Measurements from ENCODE around the gene MSANTD1.

Gene MSANTD1

GRCh38 chr4:3232001-3232400, 17.0 kb upstream of the MSANTD1 start:
- in situ Hi-C loops (cut with HindIII; ENCODE audit: low sequenced_read_pairs): loop anchor here (25.0 kb wide), 1 partner anchor 130 kb away; no protein-coding TSS in a partner anchor

GRCh38 chr4:3232871-3233271, 16.1 kb upstream of the MSANTD1 start:
- in situ Hi-C loops (cut with HindIII; ENCODE audit: low sequenced_read_pairs): loop anchor here (25.0 kb wide), 1 partner anchor 129 kb away; no protein-coding TSS in a partner anchor

- in situ Hi-C loops (cut with HindIII; ENCODE audit: low sequenced_read_pairs): loop anchor here (25.0 kb wide), 1 partner anchor 129 kb away; no protein-coding TSS in a partner anchor
Measured at GRCh38 chr4:3233391-3234071, 15.4 kb upstream of the MSANTD1 start.

- in situ Hi-C loops (cut with HindIII; ENCODE audit: low sequenced_read_pairs): loop anchor here (25.0 kb wide), 1 partner anchor 128 kb away; no protein-coding TSS in a partner anchor
Measured at GRCh38 chr4:3234171-3235029, 14.6 kb upstream of the MSANTD1 start.

- in situ Hi-C loops (cut with HindIII; ENCODE audit: low sequenced_read_pairs): loop anchor here (25.0 kb wide), 1 partner anchor 127 kb away; no protein-coding TSS in a partner anchor
Measured at GRCh38 chr4:3235030-3235345, 14.0 kb upstream of the MSANTD1 start.

GRCh38 chr4:3235581-3235980, 13.4 kb upstream of the MSANTD1 start:
- in situ Hi-C loops (cut with HindIII; ENCODE audit: low sequenced_read_pairs): loop anchor here (25.0 kb wide), 1 partner anchor 127 kb away; no protein-coding TSS in a partner anchor

GRCh38 chr4:3236326-3236878, 12.6 kb upstream of the MSANTD1 start:
- in situ Hi-C loops (cut with HindIII; ENCODE audit: low sequenced_read_pairs): loop anchor here (25.0 kb wide), 1 partner anchor 126 kb away; no protein-coding TSS in a partner anchor

- in situ Hi-C loops (cut with HindIII; ENCODE audit: low sequenced_read_pairs): loop anchor here (25.0 kb wide), 1 partner anchor 125 kb away; no protein-coding TSS in a partner anchor
Measured at GRCh38 chr4:3237266-3237665, 11.7 kb upstream of the MSANTD1 start.

GRCh38 chr4:3237712-3238560, 11.0 kb upstream of the MSANTD1 start:
- in situ Hi-C loops (cut with HindIII; ENCODE audit: low sequenced_read_pairs): loop anchor here (25.0 kb wide), 1 partner anchor 124 kb away; no protein-coding TSS in a partner anchor

- in situ Hi-C loops (cut with HindIII; ENCODE audit: low sequenced_read_pairs): loop anchor here (25.0 kb wide), 1 partner anchor 124 kb away; no protein-coding TSS in a partner anchor
Measured at GRCh38 chr4:3238721-3239120, 10.2 kb upstream of the MSANTD1 start.

GRCh38 chr4:3239303-3239702, 9.7 kb upstream of the MSANTD1 start:
- in situ Hi-C loops (cut with HindIII; ENCODE audit: low sequenced_read_pairs): loop anchor here (25.0 kb wide), 1 partner anchor 123 kb away; no protein-coding TSS in a partner anchor

- in situ Hi-C loops (cut with HindIII; ENCODE audit: low sequenced_read_pairs): loop anchor here (25.0 kb wide), 1 partner anchor 122 kb away; no protein-coding TSS in a partner anchor
Measured at GRCh38 chr4:3239998-3240920, 8.7 kb upstream of the MSANTD1 start.

- in situ Hi-C loops (cut with HindIII; ENCODE audit: low sequenced_read_pairs): loop anchor here (25.0 kb wide), 1 partner anchor 121 kb away; no protein-coding TSS in a partner anchor
Measured at GRCh38 chr4:3240936-3241522, 7.9 kb upstream of the MSANTD1 start.

GRCh38 chr4:3241898-3242524, 6.9 kb upstream of the MSANTD1 start:
- in situ Hi-C loops (cut with HindIII; ENCODE audit: low sequenced_read_pairs): loop anchor here (25.0 kb wide), 1 partner anchor 120 kb away; no protein-coding TSS in a partner anchor

- in situ Hi-C loops (cut with HindIII; ENCODE audit: low sequenced_read_pairs): loop anchor here (25.0 kb wide), 1 partner anchor 119 kb away; no protein-coding TSS in a partner anchor
Measured at GRCh38 chr4:3243136-3243780, 5.7 kb upstream of the MSANTD1 start.

- in situ Hi-C loops (cut with HindIII; ENCODE audit: low sequenced_read_pairs): loop anchor here (25.0 kb wide), 1 partner anchor 118 kb away; no protein-coding TSS in a partner anchor
Measured at GRCh38 chr4:3244002-3244401, 5.0 kb upstream of the MSANTD1 start.

GRCh38 chr4:3244747-3245146, 4.2 kb upstream of the MSANTD1 start:
- in situ Hi-C loops (cut with HindIII; ENCODE audit: low sequenced_read_pairs): loop anchor here (25.0 kb wide), 1 partner anchor 118 kb away; no protein-coding TSS in a partner anchor

Measured in DLD1 (cell line).